GM12865 (cell line): Measurements from ENCODE around the gene TCF12.

ENCODE experiments used
- DNase-seq: peaks from one replicate; pipeline ENCODE4 v3.0.0; 2010; ENCODE audit warnings: low read depth
- H3K4me3 ChIP-seq: 2 replicates; pipeline ENCODE4 v1.5.1; 2011; ENCODE audit warnings: mild to moderate bottlenecking, low read depth, low read length, control low read depth
- TF ChIP-seq, protein P1 (sequence below): IDR thresholded peaks from 2 replicates; pipeline ENCODE4 v1.5.1; 2011; ENCODE audit warnings: low read length, control low read depth, low read depth, inconsistent platforms; ENCODE audit not compliant: insufficient read depth; ENCODE audit errors: missing control alignments

Gene TCF12

DNA sequence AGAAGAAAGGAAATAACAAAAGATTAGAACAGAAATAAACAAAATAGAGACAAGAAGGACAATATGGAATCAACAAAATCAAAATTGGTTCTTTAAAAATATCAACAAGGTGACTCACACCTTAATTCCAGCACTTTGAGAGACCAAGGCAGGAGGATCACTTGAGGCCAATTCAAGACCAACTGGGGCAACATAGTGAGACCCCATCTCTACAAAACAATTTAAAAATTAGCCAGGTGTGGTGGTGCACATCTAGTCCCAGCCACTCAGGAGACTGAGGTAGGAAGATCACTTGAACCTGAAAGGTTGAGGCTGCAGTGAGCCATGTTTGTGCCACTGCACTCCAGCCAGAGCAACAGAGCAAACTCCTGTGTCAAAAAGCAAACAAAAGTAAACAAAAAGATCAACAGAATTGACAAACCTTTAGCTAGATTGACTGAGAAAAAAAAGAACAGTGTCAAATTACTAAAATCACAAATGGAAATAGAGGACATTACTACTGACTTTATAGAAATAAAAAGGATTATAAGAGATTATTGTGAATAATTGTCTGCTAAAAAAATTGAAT, 267.1 kb downstream of the TCF12 start:
- no peak overlapping the region for H3K4me3 ChIP-seq
- no peak for DNase-seq
- TF ChIP-seq, protein P1, sequence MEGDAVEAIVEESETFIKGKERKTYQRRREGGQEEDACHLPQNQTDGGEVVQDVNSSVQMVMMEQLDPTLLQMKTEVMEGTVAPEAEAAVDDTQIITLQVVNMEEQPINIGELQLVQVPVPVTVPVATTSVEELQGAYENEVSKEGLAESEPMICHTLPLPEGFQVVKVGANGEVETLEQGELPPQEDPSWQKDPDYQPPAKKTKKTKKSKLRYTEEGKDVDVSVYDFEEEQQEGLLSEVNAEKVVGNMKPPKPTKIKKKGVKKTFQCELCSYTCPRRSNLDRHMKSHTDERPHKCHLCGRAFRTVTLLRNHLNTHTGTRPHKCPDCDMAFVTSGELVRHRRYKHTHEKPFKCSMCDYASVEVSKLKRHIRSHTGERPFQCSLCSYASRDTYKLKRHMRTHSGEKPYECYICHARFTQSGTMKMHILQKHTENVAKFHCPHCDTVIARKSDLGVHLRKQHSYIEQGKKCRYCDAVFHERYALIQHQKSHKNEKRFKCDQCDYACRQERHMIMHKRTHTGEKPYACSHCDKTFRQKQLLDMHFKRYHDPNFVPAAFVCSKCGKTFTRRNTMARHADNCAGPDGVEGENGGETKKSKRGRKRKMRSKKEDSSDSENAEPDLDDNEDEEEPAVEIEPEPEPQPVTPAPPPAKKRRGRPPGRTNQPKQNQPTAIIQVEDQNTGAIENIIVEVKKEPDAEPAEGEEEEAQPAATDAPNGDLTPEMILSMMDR: no peak

DNA sequence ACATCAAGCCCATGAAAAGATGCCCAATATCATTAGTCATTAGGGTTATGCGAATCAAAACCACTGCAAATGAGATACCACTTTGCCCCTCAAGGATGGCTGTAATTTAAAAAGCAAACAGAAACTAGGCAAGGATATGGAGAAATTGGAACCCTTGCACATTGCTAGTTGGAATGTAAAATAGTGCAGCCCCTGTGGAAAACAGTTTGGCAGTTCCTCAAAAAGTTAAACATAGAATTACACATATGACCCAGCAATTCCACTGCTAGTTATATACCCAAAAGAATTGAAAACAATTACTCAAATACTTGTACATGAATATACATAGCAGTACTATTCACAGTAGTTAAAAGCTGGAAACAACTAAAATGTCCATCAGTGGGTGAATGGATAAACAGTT, 271.0 kb downstream of the TCF12 start:
- H3K4me3 ChIP-seq: no peak overlapping the region
- TF ChIP-seq, protein P1: no peak
- no peak for DNase-seq

- peak; percentile 30 for DNase-seq
- TF ChIP-seq, protein P1: no peak
These were observed 271.8 kb downstream of the TCF12 start for GRCh38 chr15:57190208-57190607.

GRCh38 chr15:57193161-57193560, 274.7 kb downstream of the TCF12 start:
- TF ChIP-seq, protein P1: no peak
- no peak for DNase-seq
- no peak overlapping the region for H3K4me3 ChIP-seq

More at GRCh38 chr15:57190208-57190607, 271.8 kb downstream of the TCF12 start:
- no peak overlapping the region for H3K4me3 ChIP-seq

DNA sequence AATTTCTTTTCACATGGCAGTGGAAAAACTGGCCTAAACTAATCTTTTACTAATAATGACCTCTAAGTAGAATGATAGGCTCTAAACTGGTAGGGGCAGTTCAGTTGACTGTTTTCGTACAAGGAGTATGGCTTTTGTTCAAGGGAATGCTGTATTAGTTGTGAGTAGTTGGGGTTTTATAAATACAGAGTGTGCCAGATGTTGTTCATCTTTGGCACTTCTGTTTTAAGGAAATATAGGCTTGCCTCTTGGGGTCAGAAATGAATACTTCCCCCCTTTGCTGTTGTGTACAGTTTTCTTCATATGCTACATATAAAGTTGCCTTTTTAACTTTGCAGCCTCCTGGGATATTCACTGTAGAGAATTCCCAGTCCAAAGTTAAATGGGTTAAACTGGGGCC, 276.9 kb downstream of the TCF12 start:
- no peak overlapping the region for H3K4me3 ChIP-seq
- TF ChIP-seq, protein P1: no peak
- no peak for DNase-seq

- DNase-seq: no peak
- H3K4me3 ChIP-seq: no peak overlapping the region
- TF ChIP-seq, protein P1: no peak
These were observed 278.4 kb downstream of the TCF12 start for GRCh38 chr15:57196865-57197264.

DNA sequence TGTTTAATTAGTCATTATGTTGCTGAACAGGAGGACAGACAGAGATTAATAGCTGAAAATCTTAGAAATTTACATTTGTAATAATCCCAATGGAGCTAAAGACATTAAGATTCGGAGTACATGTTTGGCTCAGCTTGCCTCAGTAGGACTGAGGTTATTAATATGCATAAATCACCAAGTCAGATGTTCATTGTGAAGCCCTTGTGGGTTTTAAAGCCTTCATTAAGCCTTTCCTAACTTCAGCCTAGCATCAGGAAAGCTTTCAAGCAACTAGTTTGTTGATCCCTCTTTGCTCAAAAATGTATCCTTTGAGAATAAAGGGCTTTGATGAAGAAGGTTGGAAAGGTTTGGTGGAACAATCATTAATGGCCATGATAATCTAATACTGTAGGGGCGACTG, 279.7 kb downstream of the TCF12 start:
- H3K4me3 ChIP-seq: no peak overlapping the region
- no peak for DNase-seq
- TF ChIP-seq, protein P1: no peak
